Breast epithelium (tissue), 4 donors: ENCODE measurements around the gene KIN. TPM values are rescaled to one million over a fixed set of nuclear protein-coding genes. Genes with fewer than 3 reads are reported as not detected.
A peak's percentile ranks its signal among the peaks of the same experiment; 100 is the strongest.
"Not testable (repeated sequence)": the region's sequence is repeated elsewhere in the genome, so short reads cannot be mapped to it uniquely, and the experiment has no call there.

ENCODE experiments used
- DNase-seq, 2 donors: peaks; one replicate each; pipeline ENCODE4 v3.0.0-alpha.2; 2019; ENCODE audit warnings: low spot score in 2 of 2
- H3K27ac ChIP-seq, 2 donors: fragments of 200-600 bp; sonication (generic) in 1 of 2; one replicate each; pipeline ENCODE4 v1.5.1; 2016 to 2019; ENCODE audit warnings: mild to moderate bottlenecking in 1 of 2
- H3K27me3 ChIP-seq, 2 donors: fragments of 200-600 bp; sonication (generic) in 1 of 2; one replicate each; pipeline versions ENCODE4 v1.5.1 to v1.6.0; 2017 to 2019; ENCODE audit warnings: control low read depth in 1 of 2, mild to moderate bottlenecking in 1 of 2
- H3K36me3 ChIP-seq: fragments of 200-600 bp; one replicate; pipeline ENCODE4 v1.5.1; 2019
- H3K4me1 ChIP-seq, 2 donors: fragments of 200-600 bp; sonication (generic); one replicate each; pipeline ENCODE4 v1.5.1; 2016 to 2019; ENCODE audit warnings: control low read depth in 1 of 2
- H3K4me3 ChIP-seq, 3 donors: fragments of 200-600 bp; sonication (generic); 1 replicate in 2 of 3; 2 replicates in 1 of 3; pipeline ENCODE4 v1.5.1; 2016 to 2019; ENCODE audit warnings: mild to moderate bottlenecking in 3 of 3, moderate library complexity in 2 of 3
- H3K9me3 ChIP-seq, 2 donors: fragments of 200-600 bp; sonication (generic) in 1 of 2; one replicate each; pipeline ENCODE4 v1.5.1; 2016 to 2019; ENCODE audit warnings: control low read depth in 1 of 2
- POLR2A ChIP-seq: fragments of 450-650 bp; IDR thresholded peaks from one replicate; pipeline ENCODE4 v1.6.1; 2016; ENCODE audit warnings: antibody characterized with exemption, mild to moderate bottlenecking, moderate library complexity
- POLR2AphosphoS5 ChIP-seq, 3 donors: sonication (generic); formaldehyde crosslinking; IDR thresholded peaks; one replicate each; pipeline ENCODE4 v1.6.1; 2017; ENCODE audit warnings: antibody characterized with exemption in 3 of 3
- intact Hi-C: fragments of 100-400 bp; cut with DNase I; formaldehyde crosslinking; loops from one replicate; pipeline ENCODE4 v1.15.1; 2023; ENCODE audit warnings: low total_unique reads
- total RNA-seq, 3 donors: library from RNA; depleted of rRNA; stranded (reverse); fragments of >200 nt; gene quantifications; one replicate each; pipeline ENCODE4 v1.1.0, GENCODE V29; 2016
- TF ChIP-seq, protein P1 (sequence below), 3 donors: fragments of 450-650 bp; IDR thresholded peaks; one replicate each; pipeline ENCODE4 v1.5.1; 2016 to 2017; ENCODE audit warnings: antibody characterized with exemption in 3 of 3, mild to moderate bottlenecking in 3 of 3, moderate library complexity in 3 of 3

Gene KIN
- total RNA-seq, 3 donors from 2014 or later, result 5.9 to 13.3 (median 9.5) TPM

GRCh38 chr10:7786430-7786829 lies 1.4 kb downstream of the KIN start:
- intact Hi-C loops, result no loop called here
- H3K4me3 ChIP-seq, result peak overlapping the region in 1 of 3 donors; percentile 96

DNA sequence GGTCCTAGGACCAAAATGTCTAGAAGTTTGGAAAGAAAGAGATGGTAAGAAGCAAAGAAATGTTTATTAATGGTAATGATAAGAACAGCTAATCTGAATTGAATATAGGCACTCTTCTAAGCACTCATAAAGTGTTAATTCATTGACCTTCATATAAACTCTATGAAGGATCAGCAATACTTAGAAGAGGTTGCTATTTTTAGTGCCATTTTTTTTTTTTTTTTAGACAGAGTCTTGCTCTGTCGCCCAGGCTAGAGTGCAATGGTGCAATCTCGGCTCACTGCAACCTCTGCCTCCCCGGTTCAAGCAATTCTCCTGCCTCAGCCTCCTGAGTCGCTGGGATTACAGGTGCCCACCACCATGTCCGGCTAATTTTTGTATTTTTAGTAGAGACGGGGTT lies 5.6 kb downstream of the KIN start:
- not testable (repeated sequence) for H3K27me3 ChIP-seq, H3K36me3 ChIP-seq

More at GRCh38 chr10:7786430-7786829, 1.4 kb downstream of the KIN start:
- no peaks in the 10 kb centered on the region for H3K9me3 ChIP-seq
- DNase-seq, result no peak
- H3K4me1 ChIP-seq, result peaks cover 0 to 6% of the 10 kb centered on the region in 2 donors
- H3K27ac ChIP-seq, result no peak overlapping the region
- TF ChIP-seq, protein P1, sequence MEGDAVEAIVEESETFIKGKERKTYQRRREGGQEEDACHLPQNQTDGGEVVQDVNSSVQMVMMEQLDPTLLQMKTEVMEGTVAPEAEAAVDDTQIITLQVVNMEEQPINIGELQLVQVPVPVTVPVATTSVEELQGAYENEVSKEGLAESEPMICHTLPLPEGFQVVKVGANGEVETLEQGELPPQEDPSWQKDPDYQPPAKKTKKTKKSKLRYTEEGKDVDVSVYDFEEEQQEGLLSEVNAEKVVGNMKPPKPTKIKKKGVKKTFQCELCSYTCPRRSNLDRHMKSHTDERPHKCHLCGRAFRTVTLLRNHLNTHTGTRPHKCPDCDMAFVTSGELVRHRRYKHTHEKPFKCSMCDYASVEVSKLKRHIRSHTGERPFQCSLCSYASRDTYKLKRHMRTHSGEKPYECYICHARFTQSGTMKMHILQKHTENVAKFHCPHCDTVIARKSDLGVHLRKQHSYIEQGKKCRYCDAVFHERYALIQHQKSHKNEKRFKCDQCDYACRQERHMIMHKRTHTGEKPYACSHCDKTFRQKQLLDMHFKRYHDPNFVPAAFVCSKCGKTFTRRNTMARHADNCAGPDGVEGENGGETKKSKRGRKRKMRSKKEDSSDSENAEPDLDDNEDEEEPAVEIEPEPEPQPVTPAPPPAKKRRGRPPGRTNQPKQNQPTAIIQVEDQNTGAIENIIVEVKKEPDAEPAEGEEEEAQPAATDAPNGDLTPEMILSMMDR (IDR thresholded peaks at IDR 0.05), result no peak
- TF ChIP-seq POLR2A (no peak), POLR2AphosphoS5 (IDR thresholded peaks at IDR 0.05) (no peak)
- no peaks in the 10 kb centered on the region for H3K27me3 ChIP-seq
- no peaks in the 10 kb centered on the region for H3K36me3 ChIP-seq

DNA sequence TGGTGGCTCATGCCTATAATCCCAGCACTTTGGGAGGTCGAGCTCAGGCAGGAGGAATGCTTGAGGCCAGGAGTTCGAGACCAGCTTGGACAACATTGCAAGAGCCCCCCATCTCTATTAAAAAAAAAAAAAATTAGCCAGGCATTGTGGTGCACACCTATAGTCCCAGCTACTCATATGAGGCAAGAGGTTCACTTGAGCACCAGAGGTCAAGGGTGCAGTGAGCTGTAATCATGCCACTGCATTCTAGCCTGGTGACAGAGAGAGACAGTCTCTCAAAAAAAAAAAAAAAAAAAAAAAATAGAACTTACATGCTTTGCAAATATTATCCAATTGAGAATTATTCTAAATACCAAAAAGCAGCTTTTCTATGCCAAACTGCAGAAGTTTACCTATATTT lies 11.0 kb downstream of the KIN start:
- Histone ChIP-seq H3K9me3 (no peaks in the 10 kb centered on the region), H3K4me3 (no peak overlapping the region), H3K27ac (no peak overlapping the region), H3K27me3 (no peaks in the 10 kb centered on the region), H3K4me1 (no peaks in the 10 kb centered on the region), H3K36me3 (no peaks in the 10 kb centered on the region)
- TF ChIP-seq POLR2AphosphoS5 (IDR thresholded peaks at IDR 0.05) (no peak), POLR2A (no peak)
- TF ChIP-seq, protein P1 (IDR thresholded peaks at IDR 0.05), result no peak
- intact Hi-C loops, result no loop called here
- no peak for DNase-seq

More for the DNA sequence above, 5.6 kb downstream of the KIN start:
- H3K9me3 ChIP-seq, DNase-seq, H3K27ac ChIP-seq, intact Hi-C loops, H3K4me3 ChIP-seq, H3K4me1 ChIP-seq: not testable (repeated sequence)

GRCh38 chr10:7773845-7774801 lies 13.7 kb downstream of the KIN start:
- intact Hi-C loops, result loop anchor here (2.0 kb wide), 1 partner anchor 77 kb away; no protein-coding TSS in a partner anchor
- H3K27ac ChIP-seq, result no peak overlapping the region
- no peaks in the 10 kb centered on the region for H3K4me1 ChIP-seq
- no peak for TF ChIP-seq POLR2A
- TF ChIP-seq, protein P1 (IDR thresholded peaks at IDR 0.05), result no peak
- no peak for TF ChIP-seq POLR2AphosphoS5 (IDR thresholded peaks at IDR 0.05)
- H3K9me3 ChIP-seq, result no peaks in the 10 kb centered on the region
- DNase-seq, result peak; percentile 47 to 83
- no peak overlapping the region for H3K4me3 ChIP-seq
- no peaks in the 10 kb centered on the region for H3K36me3 ChIP-seq
- no peaks in the 10 kb centered on the region for H3K27me3 ChIP-seq

DNA sequence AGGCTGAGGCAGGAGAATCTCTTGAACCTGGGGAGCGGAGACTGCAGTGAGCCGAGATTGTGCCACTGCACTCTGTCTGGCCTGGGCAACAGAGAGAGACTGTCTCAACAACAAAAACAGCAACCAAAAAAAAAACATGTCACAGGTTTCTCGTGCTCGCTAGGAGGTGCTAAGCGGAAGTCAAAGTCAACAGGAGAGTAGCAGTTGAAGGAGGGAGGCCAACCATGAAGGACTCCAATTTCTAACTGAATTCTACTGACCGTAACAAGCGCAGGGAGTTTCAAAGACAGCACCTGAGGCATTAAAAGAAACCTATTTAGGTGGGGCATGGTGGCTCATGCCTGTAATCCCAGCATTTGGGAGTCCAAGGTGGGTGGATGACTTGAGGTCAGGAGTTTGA lies 19.4 kb downstream of the KIN start:
- H3K9me3 ChIP-seq, result no peaks in the 10 kb centered on the region
- H3K36me3 ChIP-seq, result no peaks in the 10 kb centered on the region
- H3K27ac ChIP-seq, result no peak overlapping the region
- no peaks in the 10 kb centered on the region for H3K27me3 ChIP-seq
- H3K4me3 ChIP-seq, result no peak overlapping the region
- TF ChIP-seq POLR2AphosphoS5 (IDR thresholded peaks at IDR 0.05), result no peak
- TF ChIP-seq, protein P1 (IDR thresholded peaks at IDR 0.05), result no peak
- TF ChIP-seq POLR2A, result no peak
- DNase-seq, result no peak
- no peaks in the 10 kb centered on the region for H3K4me1 ChIP-seq
- intact Hi-C loops, result no loop called here
